Upper lobe of left lung (tissue), 6 donors: ENCODE data around the gene C6orf136. TPM values are rescaled to one million over a fixed set of nuclear protein-coding genes. Genes with fewer than 3 reads are reported as not detected.

Experiments used
- ATAC-seq, 2 donors: fragments of 200-7000 bp; cut with Tn5 transposase; one replicate each; pipeline ENCODE4 v1.9.1; 2022; ENCODE audit warnings: mild to moderate bottlenecking in 2 of 2, moderate library complexity in 2 of 2; ENCODE audit not compliant: low FRiP score in 2 of 2
- DNase-seq, 2 donors: peaks; one replicate each; pipeline ENCODE4 v3.0.0-alpha.2; 2019 to 2020
- H3K27ac ChIP-seq, 4 donors: fragments of 200-600 bp; sonication (generic); one replicate each; pipeline ENCODE4 v1.5.1; 2016 to 2019
- H3K27me3 ChIP-seq, 4 donors: fragments of 200-600 bp; sonication (generic); one replicate each; pipeline ENCODE4 v1.5.1; 2017 to 2019
- H3K36me3 ChIP-seq, 4 donors: fragments of 200-600 bp; sonication (generic); one replicate each; pipeline ENCODE4 v1.5.1; 2016 to 2019
- H3K4me1 ChIP-seq, 4 donors: fragments of 200-600 bp; sonication (generic); one replicate each; pipeline ENCODE4 v1.5.1; 2018 to 2019
- H3K4me3 ChIP-seq, 4 donors: fragments of 200-600 bp; sonication (generic); one replicate each; pipeline ENCODE4 v1.5.1; 2017 to 2019; ENCODE audit warnings: mild to moderate bottlenecking in 2 of 4, moderate library complexity in 1 of 4
- H3K9me3 ChIP-seq, 4 donors: fragments of 200-600 bp; sonication (generic); one replicate each; pipeline ENCODE4 v1.5.1; 2018 to 2019
- EP300 ChIP-seq, 4 donors: sonication (generic); formaldehyde crosslinking; IDR thresholded peaks; one replicate each; pipeline ENCODE4 v1.5.1; 2017; ENCODE audit warnings: antibody characterized with exemption in 4 of 4, control low read depth in 2 of 4
- POLR2A ChIP-seq, 4 donors: fragments of 450-650 bp; IDR thresholded peaks; one replicate each; pipeline ENCODE4 v1.5.1; 2016 to 2017; ENCODE audit warnings: antibody characterized with exemption in 4 of 4, mild to moderate bottlenecking in 2 of 4
- POLR2AphosphoS5 ChIP-seq, 2 donors: sonication (generic); formaldehyde crosslinking; IDR thresholded peaks; one replicate each; pipeline ENCODE4 v1.5.1; 2017; ENCODE audit warnings: antibody characterized with exemption in 2 of 2
- WGBS, 2 donors: methylation state at CpG; one replicate each; pipeline ENCODE4 v1.1.5; 2017 to 2018; 5-methylcytosine and 5-hydroxymethylcytosine counted together
- total RNA-seq, 6 donors: library from RNA; depleted of rRNA in 4 of 6; stranded (reverse); fragments of >200 nt in 4 of 6; gene quantifications; one replicate each; pipeline versions ENCODE4 v1.1.0 to v1.2.1, GENCODE V29; 2016 to 2021
- TF ChIP-seq, protein P1 (sequence below), 6 experiments: fragments of 450-650 bp in 4 of 6; fragments of 200-600 bp in 2 of 6; sonication (generic) in 2 of 6; IDR thresholded peaks; one replicate each; pipeline ENCODE4 v1.5.1; 2016 to 2019; ENCODE audit warnings: antibody characterized with exemption in 6 of 6
- donor health status: DM: no; HTN: no; CAD: no; lungs with moderate emphysema.
- donor health status: DM: no; HTN: yes; CAD: no; lungs with severe emphysema.

The C6orf136 gene
- total RNA-seq, 6 donors from 2014 or later = 8.8 to 57.6 (median 15.2) TPM

DNA sequence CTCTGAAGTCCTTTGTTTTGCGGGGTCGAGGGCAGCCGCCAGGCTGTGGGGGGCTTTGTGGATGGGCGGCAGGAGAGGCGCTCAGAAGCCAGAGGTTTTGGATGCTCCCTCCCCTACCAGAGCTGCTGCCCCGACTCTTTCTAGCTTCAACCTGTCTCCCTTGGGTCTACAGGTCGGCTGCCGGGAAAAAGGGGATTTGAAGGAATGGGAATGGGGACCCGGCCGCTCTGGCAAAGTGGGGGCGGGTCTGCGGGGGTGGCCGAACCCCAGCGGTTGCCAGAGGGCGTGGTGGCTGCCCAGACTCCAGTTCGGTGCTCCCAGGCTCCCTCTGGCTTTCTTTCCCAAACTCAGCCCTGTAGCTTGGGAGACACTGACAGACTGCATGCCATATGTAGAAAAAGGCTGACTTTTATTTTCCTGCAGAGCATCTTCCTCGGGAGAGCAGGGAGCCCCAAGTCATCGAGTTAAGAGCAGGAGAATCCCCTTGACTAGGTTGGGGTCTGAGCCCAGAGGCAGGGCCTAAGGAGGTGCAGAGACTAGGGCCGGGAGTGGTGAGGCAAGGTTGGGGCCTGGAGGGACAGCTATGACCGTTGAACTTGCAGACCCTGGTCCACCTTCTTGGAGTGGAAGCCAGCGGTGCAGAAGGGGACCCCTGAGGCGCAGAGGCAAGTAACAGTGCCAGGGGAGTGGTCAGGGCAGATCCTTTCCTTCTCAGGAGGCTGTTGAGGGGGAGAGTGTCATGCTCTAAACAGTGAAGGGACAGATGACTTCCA, 40.9 kb downstream of the C6orf136 start:
- DNase-seq (no peak), ATAC-seq (no peak)
- Histone ChIP-seq H3K27me3 (no peaks in the 10 kb centered on the region), H3K9me3 (no peaks in the 10 kb centered on the region), H3K36me3 (no peaks in the 10 kb centered on the region), H3K4me3 (peak overlapping the region; percentile 70 to 87 (median 80)), H3K4me1 (peaks cover 32 to 45% (median 41%) of the 10 kb centered on the region in 4 donors), H3K27ac (peak overlapping the region; percentile 99 to 100 (median 99))
- TF ChIP-seq, protein P1, sequence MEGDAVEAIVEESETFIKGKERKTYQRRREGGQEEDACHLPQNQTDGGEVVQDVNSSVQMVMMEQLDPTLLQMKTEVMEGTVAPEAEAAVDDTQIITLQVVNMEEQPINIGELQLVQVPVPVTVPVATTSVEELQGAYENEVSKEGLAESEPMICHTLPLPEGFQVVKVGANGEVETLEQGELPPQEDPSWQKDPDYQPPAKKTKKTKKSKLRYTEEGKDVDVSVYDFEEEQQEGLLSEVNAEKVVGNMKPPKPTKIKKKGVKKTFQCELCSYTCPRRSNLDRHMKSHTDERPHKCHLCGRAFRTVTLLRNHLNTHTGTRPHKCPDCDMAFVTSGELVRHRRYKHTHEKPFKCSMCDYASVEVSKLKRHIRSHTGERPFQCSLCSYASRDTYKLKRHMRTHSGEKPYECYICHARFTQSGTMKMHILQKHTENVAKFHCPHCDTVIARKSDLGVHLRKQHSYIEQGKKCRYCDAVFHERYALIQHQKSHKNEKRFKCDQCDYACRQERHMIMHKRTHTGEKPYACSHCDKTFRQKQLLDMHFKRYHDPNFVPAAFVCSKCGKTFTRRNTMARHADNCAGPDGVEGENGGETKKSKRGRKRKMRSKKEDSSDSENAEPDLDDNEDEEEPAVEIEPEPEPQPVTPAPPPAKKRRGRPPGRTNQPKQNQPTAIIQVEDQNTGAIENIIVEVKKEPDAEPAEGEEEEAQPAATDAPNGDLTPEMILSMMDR (IDR thresholded peaks at IDR 0.05) = peak in 1 of 6 experiments; percentile 4
- TF ChIP-seq EP300 (IDR thresholded peaks at IDR 0.05) (no peak), POLR2AphosphoS5 (IDR thresholded peaks at IDR 0.05) (no peak), POLR2A (IDR thresholded peaks at IDR 0.05) (peak in 1 of 4 donors; percentile 71)
- WGBS, 2 donors = 28 to 32% methylated on average over 6 to 20 of the region's 22 CpGs

DNA sequence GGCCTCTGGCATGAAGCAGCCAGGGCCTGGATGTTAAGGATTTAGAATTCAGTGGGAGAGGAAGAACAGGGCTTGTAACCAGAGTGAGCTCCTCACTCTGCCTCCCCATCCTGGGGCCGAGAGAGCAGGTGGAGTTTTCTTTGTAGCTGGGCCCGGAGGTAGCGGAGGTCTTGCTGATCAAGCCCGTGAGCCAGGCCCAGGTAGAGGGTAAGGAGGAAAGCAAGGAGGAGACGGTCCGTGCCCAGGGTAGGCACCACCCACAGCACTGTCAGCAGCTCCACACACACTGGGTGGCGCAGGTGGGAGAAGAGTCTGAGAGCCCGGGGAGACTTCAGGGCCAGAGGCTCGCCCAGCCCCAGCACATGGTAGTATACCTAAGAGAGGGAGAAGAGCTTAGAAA, 41.6 kb downstream of the C6orf136 start:
- 86 to 95% methylated on average over 9 of the region's 9 CpGs for WGBS, 2 donors
- ATAC-seq = no peak
- Histone ChIP-seq H3K27me3 (no peaks in the 10 kb centered on the region), H3K4me1 (peaks cover 32 to 41% (median 38%) of the 10 kb centered on the region in 4 donors), H3K4me3 (peak overlapping the region in 1 of 4 donors; percentile 70), H3K36me3 (no peaks in the 10 kb centered on the region), H3K9me3 (no peaks in the 10 kb centered on the region), H3K27ac (peak overlapping the region; percentile 99 to 100 (median 99))
- DNase-seq = no peak
- TF ChIP-seq POLR2AphosphoS5 (IDR thresholded peaks at IDR 0.05) = no peak
- TF ChIP-seq, protein P1 (IDR thresholded peaks at IDR 0.05) = no peak

GRCh38 chr6:30689022-30689865, 42.3 kb downstream of the C6orf136 start:
- TF ChIP-seq EP300 (IDR thresholded peaks at IDR 0.05) (no peak), POLR2A (IDR thresholded peaks at IDR 0.05) (no peak), POLR2AphosphoS5 (IDR thresholded peaks at IDR 0.05) (no peak)
- TF ChIP-seq, protein P1 (IDR thresholded peaks at IDR 0.05) = no peak
- WGBS, 2 donors = 88 to 93% methylated on average over 11 of the region's 11 CpGs
- no peaks in the 10 kb centered on the region for H3K9me3 ChIP-seq
- ATAC-seq = no peak
- H3K27ac ChIP-seq = peak overlapping the region; percentile 99 to 100 (median 99)
- no peaks in the 10 kb centered on the region for H3K27me3 ChIP-seq
- H3K4me1 ChIP-seq = peaks cover 32 to 41% (median 37%) of the 10 kb centered on the region in 4 donors
- H3K36me3 ChIP-seq = no peaks in the 10 kb centered on the region
- DNase-seq = peak in 1 of 2 donors; percentile 40
- peak overlapping the region in 1 of 4 donors; percentile 79 for H3K4me3 ChIP-seq

GRCh38 chr6:30689985-30690384, 43.1 kb downstream of the C6orf136 start:
- ATAC-seq (no peak), DNase-seq (no peak)
- WGBS, 2 donors = 27 to 32% methylated on average over 4 of the region's 4 CpGs
- Histone ChIP-seq H3K27me3 (no peaks in the 10 kb centered on the region), H3K4me1 (peaks cover 34 to 39% (median 36%) of the 10 kb centered on the region in 4 donors), H3K4me3 (peak overlapping the region in 3 of 4 donors; percentile 68 to 79 (median 77)), H3K27ac (peak overlapping the region; percentile 89 to 99 (median 99)), H3K9me3 (no peaks in the 10 kb centered on the region), H3K36me3 (no peaks in the 10 kb centered on the region)
- no peak for TF ChIP-seq POLR2A (IDR thresholded peaks at IDR 0.05)
- TF ChIP-seq EP300 (IDR thresholded peaks at IDR 0.05) = no peak
- no peak for TF ChIP-seq POLR2AphosphoS5 (IDR thresholded peaks at IDR 0.05)
- TF ChIP-seq, protein P1 (IDR thresholded peaks at IDR 0.05) = no peak
